ENCODE measurements around the gene RPL27A. TPM values are rescaled to one million over a fixed set of nuclear protein-coding genes. Genes with fewer than 3 reads are reported as not detected.

The RPL27A gene
- total RNA-seq, 2 donors from 2014 or later, result 577 to 727 TPM

DNA sequence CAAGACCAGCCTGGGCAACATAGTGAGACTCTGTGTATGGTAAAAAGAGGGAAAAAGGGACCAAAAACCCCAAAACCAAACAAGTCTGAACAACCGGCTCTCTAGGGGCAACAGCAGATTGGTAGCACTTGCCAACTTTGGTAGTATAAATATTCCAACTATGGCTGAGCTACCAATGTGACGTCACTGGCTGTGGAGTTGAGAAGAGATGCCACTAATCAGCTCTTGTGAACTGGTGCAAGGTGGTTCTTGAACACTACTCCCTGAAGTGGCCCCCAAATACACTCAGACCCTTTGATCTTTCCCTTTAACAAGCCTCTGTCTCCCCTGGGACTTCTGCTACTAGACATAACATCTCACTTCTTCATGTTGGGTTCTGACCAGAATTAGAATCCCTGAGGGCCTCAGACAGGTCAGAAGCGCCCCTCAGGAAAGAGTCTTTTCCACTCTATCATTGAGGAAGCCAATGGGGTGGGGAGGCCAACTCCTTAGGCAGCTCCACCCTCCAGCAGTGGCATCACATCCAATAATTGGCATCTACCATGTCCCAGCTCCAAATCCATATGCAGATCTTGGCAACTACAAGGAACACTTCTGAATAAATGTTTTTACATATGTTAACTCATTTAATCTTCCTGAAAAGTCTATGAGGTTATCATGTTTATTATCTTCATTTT is 49.2 kb downstream of the RPL27A start:
- DNase-seq (no peak), ATAC-seq (no peak)
- intact Hi-C loops (cut with DNase I), result no loop called here

DNA sequence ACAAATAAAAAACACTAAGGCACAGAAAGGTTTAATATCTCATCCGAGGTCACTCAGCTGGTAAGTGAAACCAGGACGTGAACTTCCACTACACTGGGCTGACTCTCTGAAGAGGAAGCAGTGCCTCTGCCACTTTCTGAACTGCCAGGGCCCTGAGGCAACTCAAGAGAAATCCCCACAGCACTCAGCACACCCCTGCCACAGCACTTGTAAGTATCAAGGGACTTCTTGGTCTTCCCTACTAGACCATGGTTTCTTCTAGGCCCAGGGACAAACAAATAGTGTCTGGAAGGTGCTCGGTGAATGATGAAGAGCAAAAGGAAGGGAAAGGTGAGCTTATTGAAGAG is 49.7 kb downstream of the RPL27A start:
- no peak for ATAC-seq
- intact Hi-C loops (cut with DNase I), result no loop called here

DNA sequence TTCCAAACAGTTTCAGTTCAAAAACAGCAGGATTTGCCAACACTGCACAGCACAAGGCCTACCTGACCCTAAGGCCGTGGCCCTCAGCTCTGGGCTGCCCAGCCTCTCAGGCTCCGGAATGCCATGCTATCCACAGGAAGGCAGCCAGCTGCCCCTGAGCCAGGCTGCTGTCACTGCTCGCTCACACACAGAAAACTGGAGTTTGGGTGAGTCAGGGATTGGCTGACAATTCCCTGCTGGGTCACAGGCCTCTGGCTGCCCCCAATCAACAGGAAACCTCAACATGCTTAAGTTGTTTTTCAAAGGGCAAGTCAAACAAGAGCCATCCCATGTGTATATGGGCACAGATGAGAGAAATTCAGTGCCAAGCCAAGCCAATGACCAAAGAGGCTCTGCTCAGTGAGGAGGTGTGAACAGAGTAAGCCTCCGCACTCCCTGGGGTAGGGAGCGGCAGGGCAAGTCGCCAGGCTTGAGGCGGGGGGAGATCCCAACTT is 50.2 kb downstream of the RPL27A start:
- DNase-seq (peak; percentile 82), ATAC-seq (peak; percentile 86 to 91)
- intact Hi-C loops (cut with DNase I), result no loop called here

More for the DNA sequence above, 49.7 kb downstream of the RPL27A start:
- DNase-seq, result no peak

DNA sequence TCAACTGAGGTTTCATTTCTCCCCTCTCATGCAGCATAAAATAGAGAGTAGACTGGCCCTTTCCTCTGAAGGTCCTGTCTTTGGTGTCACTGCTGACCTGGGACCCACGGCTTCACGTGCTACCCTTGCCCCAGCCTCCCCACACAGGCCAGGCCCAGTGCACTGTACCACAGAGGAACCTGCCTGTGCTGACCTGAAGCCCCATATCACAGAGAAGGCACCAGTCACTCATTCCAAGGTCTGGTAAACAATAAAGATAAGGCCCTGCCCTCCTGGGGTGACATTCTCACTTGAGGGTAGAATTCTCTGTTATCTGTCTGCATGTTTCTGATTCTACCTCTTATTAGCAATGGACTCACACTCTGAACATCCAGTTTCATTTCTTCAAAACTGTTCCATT is 51.3 kb downstream of the RPL27A start:
- DNase-seq, result no peak
- ATAC-seq, result peak in 1 of 2 donors; percentile 2
- intact Hi-C loops (cut with DNase I), result no loop called here

DNA sequence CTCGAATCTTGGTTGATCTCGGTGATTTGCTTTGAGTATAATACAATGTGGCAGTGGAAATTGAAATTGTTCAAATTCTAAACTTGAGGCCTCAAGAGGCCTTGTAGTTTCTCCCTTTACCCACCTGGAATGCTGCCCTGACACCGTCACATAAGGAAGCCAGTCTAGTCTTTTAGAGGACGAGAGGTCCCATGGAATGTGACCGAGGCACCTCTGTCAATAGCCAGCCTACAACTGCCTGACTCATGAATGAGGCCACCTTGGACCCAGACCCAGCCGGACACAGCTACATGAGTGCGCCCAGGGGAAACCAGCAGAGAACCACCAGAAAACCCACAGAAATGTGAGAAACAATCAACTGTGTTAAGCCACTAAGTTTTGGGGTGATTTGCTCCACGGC is 52.5 kb downstream of the RPL27A start:
- intact Hi-C loops (cut with DNase I), result no loop called here
- peak in 1 of 2 donors; percentile 21 for ATAC-seq
- no peak for DNase-seq

DNA sequence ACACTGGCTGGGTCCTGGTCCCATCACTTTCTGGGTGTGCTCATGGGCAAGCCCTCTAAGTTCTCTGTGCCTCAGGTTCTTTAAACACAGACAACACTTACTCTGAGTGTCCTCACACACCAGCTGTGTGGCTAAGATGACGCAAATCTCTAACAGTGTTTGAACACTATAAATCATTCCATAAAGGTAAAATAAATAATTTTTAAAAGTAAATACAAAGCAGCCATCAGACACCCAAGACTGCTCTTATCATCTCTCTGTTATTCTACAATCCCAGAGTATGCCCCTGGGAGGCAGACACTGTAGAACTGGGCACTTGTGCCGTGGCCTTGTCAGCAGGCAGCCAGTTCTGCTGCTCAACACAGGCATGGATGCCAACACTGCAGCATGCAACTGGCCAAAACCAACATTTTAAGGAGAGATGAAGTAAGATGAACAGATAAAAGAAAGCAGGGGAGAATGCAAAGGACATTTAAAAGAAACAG is 56.8 kb downstream of the RPL27A start:
- ATAC-seq, result peak in 1 of 2 donors; percentile 80
- no peak for DNase-seq
- intact Hi-C loops (cut with DNase I), result no loop called here

Other genes starting within 250 kb of the RPL27A start
- gene STK33, start 88.6 kb upstream of the RPL27A start, total RNA-seq, result 10 to 100 TPM; 15.6 to 23.1 TPM
- gene TRIM66, start 127 bp upstream of the RPL27A start, total RNA-seq, result 1 to 10 TPM; 2.3 to 3.2 TPM
- 10 to 100 TPM; 22.6 to 23.2 TPM for gene AKIP1, start 228.4 kb downstream of the RPL27A start, total RNA-seq

Data from left cardiac atrium (tissue), 4 donors.